Peyer's patch (tissue), 4 donors: ENCODE measurements around the gene C1QL3.

ENCODE experiments used
- CTCF ChIP-seq, 6 experiments: fragments of 450-650 bp in 4 of 6; fragments of 200-600 bp in 2 of 6; sonication (generic) in 1 of 6; IDR thresholded peaks; one replicate each; pipeline ENCODE4 v1.5.1; 2017 to 2019; ENCODE audit warnings: antibody characterized with exemption in 6 of 6, mild to moderate bottlenecking in 3 of 6, moderate library complexity in 1 of 6
- POLR2A ChIP-seq, 2 donors: fragments of 450-650 bp; IDR thresholded peaks; one replicate each; pipeline ENCODE4 v1.5.1; 2017; ENCODE audit warnings: antibody characterized with exemption in 2 of 2, mild to moderate bottlenecking in 2 of 2, moderate library complexity in 2 of 2

- no peak for TF ChIP-seq CTCF (IDR thresholded peaks at IDR 0.05)
- TF ChIP-seq POLR2A (IDR thresholded peaks at IDR 0.05): no peak
Measured at GRCh38 chr10:16477757-16478156, 43.9 kb downstream of the C1QL3 start.
